Epithelial cell of umbilical artery (primary cell): ENCODE results near the gene SOS1. TPM values are rescaled to one million over a fixed set of nuclear protein-coding genes. Genes with fewer than 3 reads are reported as not detected.

Source experiments
- total RNA-seq: library from RNA; depleted of rRNA; stranded (reverse); fragments of >200 nt; gene quantifications from 2 replicates; pipeline ENCODE4 v1.2.3, GENCODE V29; 2014

SOS1 gene
- 7.8 and 10.0 TPM in 2 replicates for total RNA-seq

GRCh38 chr2:39120771-39121522, at the start of gene SOS1:
SOS1 (minus strand) TSS chr2:39121051; CDS start chr2:39120422, 629 bp downstream.

Other genes with a start within 250 kb of the SOS1 start
- gene DHX57, start 245.1 kb downstream of the SOS1 start, total RNA-seq: 19.8 and 21.1 TPM in 2 replicates
- 17.9 and 29.2 TPM in 2 replicates for gene MORN2, start 245.1 kb downstream of the SOS1 start, total RNA-seq
- 0.15 TPM in 1 of 2 replicates, not detected in the other for gene ARHGEF33, start 231.2 kb downstream of the SOS1 start, total RNA-seq
- gene CDKL4, start 122.9 kb upstream of the SOS1 start, total RNA-seq: 0.15 and 0.32 TPM in 2 replicates